HG03571 (cell line): Measurements from ENCODE around the gene TSPAN4.

Experiments
- ATAC-seq: cut with Tn5 transposase; IDR thresholded peaks from one replicate; pipeline ENCODE4 v1.9.1; 2021; ENCODE audit not compliant: unreplicated experiment

The TSPAN4 gene

DNA sequence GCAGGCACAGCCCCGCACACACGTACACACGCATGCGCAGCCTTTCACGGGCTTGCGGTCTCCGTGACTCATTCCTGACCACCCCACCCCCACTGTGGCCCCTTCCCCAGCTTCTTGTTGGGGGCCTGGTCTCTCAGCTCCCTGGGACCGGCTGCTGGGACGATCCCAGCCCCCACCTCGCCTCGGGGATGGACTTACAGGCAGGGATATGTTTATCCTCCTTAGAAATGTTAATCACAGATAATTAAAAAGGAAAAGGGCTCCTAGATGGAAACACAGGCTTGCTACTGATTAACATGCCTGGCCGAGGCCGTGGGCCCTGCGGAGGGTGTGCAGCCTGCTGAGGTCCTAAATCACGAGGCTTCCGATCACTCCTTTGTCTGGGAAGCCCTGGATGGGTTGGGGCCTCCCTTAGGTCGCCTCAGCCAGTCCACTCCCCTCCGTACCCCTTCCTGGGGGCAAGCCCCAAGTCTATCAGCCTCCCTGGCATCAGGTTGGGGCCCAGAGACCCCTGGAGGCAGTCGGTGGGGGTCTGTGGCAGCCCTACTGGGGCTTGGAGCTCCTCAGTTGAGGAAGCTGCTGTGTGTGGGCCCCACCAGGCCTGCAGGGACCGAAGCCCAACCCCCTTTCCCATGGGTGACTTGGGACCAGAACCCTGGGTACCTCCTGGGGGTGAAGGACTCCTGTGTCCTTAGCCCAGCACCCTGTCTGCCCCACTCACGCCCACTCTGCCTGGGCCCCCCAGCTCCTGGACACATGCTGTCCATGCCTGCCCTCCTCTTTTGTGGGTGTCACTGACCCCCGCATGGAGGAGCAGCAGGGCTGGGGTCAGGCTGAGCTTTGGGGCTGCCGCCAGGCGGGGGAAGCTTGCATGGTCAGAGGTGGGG lies 20.6 kb downstream of the TSPAN4 start:
- ATAC-seq: no peak

DNA sequence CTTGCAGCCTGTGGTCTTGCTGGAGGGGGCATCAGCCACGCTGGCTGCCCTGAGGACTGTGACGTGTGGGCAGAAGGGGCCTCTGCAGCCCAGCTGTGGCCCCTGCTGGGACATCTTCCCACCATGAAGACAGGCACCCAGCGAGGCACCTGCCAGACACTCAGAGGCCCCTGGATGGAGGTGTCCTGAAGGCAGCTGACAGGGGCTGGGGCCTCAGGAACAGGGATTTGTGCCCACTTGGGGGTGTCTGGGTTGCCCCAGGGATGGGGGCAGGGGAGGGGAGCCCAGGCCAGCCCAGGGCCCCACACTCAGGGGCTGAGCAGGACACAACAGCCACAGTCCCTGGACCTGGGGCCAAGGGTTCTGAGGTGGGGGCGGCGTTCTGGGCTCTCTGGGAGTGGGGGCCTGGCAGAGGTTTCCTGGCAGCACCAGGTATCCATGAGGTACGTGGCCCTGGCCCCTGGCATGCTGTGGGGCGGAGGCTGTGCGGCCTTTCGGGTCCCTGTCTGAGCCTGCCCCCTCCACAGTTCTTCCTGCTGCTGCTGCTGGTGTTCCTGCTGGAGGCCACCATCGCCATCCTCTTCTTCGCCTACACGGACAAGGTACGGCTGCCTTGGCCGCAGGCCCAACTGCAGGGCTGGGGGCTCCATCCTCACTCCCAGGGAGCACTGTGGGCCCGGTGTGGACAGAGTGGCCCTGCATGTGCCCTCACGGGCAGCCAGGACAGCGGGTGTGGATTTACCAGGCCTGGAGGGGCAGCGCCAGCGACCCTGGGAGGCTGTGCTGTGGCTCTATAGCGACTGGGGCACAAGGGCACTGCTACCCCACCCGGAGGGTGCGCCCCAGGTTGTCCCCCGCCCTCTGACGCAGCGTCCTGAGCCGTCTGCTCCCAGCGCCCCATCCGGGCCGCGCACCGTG lies 21.5 kb downstream of the TSPAN4 start:
- ATAC-seq: no peak

DNA sequence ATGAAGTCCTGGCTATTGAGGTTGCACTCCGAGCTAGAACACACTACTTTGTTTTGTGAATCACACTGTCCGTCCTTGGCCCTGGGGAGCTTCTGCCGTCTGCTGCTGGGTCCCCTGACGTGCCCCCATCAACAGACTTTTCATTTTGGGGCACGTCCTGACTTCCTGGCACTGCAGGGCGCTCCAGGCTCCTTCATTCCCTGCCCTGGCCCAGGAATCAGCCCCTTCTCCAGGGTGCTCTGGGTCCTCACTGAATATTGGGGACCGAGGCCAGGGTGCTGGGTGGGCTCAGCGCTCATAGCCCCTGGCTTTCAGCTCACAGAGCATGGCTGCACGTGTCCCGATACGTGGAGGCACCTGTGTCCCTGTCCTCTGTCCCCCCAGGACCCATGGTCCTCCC lies 22.2 kb downstream of the TSPAN4 start:
- ATAC-seq: no peak

DNA sequence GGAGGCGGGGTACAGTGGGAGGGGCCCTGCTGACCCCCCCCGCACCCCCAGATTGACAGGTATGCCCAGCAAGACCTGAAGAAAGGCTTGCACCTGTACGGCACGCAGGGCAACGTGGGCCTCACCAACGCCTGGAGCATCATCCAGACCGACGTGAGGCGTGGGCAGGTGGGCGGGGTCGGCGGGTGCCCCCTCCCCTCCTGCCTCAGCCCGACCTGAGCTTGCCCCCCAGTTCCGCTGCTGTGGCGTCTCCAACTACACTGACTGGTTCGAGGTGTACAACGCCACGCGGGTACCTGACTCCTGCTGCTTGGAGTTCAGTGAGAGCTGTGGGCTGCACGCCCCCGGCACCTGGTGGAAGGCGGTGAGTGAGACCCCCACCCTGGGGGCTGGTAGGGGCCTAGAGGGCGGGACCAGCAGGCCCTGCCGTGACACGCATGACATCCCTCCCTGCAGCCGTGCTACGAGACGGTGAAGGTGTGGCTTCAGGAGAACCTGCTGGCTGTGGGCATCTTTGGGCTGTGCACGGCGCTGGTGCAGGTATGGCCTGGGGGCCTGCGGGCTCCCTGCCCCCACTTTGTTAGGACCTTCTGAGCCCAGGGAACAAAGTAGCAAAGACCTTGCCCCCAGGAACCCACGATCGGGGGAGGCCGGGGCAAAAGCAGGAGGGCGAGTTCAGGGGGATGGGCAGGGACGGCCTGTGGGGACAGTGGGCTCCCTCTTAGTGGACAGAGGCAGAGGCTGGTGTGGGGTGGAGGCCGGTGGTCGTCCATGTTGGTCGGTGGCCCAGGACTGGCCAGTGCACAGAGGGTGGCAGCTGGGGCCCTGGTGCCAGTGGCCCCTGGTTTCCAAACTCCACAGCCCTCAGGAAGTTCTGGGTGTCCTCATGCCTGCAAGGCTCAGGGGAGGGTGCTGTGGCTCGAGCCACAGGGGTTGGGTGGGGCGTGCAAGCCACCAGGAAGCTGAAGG lies 23.1 kb downstream of the TSPAN4 start:
- ATAC-seq: no peak

DNA sequence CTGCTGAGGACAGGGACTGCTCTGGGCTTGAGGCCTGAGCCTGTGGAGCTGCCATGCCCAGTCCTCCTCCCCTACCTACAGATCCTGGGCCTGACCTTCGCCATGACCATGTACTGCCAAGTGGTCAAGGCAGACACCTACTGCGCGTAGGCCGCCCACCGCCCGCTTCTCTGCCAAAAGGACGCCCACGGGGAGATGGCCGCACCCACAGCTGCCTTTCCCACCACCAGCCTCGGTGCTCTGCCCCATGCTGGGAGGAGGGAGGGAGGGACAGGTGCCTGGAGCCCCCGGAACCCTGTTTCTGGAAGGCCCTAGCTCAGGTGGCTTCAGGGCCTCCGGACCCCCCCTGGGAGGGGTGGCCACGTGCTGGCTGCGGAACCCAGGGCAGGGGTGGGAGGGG lies 23.8 kb downstream of the TSPAN4 start:
- no peak for ATAC-seq

DNA sequence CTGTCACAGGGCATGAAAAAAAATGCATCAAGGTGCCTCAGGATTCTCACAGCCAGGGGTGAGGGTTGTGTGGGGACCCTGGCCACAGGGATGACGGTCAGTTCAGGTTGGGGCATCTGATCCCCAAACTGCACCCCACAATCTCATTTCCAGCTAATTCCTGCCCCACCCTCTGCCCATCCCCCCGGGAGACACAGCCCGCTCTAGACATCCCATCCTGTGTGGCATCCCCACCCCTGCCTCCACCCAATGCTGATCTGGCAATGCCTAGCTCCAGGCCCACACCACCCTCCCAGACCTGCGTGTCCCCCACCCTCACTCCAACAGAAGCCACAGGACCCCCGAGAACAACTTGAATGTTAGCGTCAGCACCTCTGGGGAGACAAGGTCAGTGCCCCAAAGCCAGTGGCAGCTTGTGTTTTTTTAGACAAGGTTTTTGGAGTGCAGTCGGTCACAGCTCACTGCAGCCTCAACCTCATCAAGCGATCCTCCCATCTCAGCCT lies 25.3 kb downstream of the TSPAN4 start:
- no peak for ATAC-seq

DNA sequence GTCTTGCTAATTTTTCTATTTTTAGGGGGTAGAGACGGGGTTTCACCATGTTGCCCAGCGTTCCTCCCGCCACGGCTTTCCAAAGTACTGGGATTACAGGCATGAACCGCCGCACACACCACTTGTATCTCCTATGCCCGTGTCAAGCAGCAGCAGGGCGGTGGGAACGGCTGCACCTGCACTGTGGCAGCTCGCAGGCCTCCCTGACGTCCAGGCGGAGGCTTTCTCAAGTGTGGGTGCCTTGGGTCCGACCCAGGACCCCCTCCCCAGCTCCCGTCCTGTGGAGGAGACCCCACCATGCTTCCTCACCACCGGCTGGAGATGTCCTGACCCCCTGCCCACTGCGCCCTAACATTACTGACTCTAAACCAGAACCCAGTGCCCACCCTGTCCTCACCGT lies 25.7 kb downstream of the TSPAN4 start:
- ATAC-seq: no peak

DNA sequence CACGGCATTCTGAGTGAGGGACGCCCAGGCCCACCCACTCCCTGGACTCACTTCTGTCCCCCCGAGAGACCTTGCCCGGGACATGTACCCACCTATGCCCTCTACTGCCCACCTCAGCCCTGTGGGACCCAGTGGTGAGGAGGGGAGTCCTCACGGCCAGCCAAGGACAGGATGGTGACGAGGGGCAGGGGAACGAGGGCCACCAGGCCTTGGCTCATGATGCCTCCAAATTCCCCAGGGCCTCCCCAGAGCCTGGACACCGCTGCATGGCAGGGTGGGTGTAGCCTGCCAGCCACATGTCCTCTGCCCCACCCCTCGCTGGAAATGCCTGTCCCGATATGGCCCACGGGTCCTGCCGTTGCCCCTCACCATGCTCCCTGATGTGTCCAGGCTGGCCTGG lies 26.1 kb downstream of the TSPAN4 start:
- no peak for ATAC-seq

DNA sequence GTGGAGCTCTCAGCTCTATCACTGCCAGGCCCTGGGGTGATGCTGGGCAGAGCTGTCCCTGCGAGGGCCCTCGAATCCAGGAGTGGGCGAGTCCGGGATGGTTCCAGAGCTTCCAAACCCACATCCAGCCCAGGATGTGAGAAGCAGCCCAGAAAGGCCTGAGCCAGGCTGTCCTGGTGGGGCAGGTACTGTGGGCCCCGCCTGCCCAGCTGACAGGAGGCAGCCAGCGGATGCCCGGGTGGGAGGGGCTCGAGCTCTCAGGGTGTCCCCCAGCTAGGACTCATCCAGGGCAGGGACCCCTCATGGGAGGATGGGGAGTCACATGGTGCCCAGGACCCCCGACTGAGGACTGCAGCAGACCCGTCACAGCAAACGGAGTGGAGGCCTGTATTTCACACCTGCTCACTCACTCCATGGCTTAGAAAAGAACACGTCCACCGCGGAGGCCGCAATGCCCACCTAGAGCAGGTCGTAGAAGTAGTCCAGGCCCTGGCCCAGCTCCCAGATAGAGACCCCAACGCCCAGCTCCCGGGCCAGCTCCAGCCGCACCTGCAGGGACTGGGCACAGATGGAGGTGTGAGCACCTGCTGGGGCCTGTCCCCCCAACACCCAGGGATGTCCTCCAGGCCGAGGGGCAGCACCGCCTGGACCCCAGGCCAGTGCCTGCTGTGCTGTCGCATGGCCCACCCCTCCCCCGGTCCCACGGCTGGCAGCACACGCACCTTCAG lies 26.9 kb downstream of the TSPAN4 start:
- ATAC-seq: no peak

DNA sequence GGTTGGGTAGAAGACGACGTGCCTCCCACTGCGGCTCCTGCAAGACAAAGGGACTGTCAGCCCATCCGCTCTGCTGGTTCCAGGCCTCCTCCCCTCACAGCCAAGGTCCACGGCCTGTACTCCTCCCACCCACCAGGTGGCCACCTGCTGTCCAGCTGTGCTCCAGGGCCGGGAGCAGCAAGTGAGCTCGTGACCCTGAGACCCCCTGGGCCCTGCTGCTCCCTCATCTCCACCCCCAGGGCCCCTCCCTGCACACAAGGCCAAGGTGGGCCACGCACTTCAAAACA lies 27.4 kb downstream of the TSPAN4 start:
- no peak for ATAC-seq

DNA sequence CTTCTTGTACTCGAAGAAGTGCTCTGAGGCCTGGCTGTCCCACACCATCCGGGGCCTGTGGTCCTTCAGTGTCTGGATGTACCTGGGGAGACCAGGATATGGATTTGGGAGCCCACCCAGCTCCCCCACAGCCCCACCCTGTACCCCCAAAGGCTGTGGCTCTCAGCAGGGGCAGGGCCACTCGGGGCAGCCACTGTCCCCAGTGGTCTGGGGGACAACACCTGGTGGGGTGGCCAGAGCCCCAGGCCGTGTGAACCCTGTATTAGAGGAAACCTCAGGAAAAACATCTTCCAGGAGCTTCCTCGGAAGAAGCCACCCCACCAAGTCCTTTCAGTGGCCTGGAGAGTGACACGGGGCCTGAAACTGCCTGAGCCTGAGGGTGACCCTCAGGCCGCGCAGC lies 27.8 kb downstream of the TSPAN4 start:
- no peak for ATAC-seq

DNA sequence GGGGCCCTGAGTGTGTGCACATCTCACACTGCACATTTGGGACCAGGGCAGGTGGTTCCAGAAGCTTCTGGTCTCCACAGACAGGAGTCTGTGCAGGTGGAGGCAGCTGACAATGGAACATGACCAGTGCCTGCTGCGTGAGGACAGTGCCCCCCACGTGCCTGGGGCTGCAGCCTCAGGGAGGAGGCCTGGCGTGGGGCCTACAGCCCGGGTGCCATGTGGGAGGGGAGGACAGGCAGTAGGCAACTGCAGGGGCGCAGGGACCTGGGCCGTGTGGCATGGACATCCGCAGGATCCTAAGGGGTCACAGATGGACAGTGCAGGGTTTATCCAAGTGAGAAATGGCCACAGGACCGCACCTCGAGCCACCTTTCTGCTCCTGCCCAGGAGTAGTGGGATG lies 28.8 kb downstream of the TSPAN4 start:
- no peak for ATAC-seq

DNA sequence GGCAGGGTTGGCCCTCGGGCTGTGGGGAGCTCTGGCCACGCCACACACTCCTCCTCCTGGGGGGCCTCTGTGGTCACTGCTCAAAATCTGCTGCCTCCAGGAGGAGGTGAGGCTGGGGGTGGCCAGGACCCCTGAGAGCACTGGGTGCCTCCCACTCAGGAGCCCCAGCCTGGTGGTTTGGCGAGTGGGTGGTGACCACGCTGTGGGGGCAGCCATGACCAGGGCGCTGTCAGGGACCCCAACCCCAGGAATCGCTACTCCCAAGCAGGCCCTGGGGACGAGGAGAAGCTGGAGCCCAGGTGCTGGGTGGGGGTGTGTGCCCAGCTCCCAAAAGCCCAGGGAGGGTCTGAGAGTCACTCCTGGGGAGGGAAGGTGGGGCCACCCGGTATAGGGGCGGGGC lies 30.1 kb downstream of the TSPAN4 start:
- ATAC-seq: no peak

DNA sequence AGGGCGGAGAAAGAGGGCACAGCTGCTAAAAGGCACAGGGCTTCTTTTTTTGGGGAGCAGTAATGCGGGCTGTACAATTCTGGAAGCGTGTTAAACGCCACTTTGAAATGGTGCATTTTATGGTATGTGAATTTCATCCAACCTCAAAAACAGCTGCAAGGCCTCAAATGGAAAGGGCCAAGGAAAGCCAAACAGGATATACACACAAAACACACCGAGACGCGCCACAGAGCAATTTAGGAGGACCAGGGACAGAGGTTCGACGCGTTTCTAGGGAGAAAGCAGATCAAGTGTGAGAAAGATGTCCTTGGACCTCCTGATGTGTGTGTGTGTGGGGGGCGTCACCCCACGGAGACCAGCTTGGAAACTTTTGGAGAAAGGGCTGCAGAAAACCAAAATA lies 31.1 kb downstream of the TSPAN4 start:
- ATAC-seq: no peak

DNA sequence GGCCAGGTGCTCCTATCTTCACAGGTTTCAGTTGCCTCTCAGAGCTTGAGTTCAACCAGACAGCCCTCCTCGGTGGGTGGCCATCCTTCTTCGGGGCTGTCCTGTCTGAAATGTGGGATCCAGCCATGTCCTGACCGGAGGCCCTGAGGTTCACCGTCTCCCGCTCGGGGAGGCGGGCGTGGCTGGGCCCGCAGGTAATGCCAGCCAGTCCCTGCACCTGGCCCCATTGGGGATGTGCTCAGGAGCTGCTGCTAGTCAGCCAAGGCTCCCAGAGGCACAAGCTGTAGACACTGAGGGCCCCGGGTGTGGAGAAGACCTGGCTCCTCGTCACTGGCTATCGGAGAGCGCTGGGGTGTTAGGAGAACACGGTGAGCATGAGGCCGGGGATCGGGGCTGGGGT lies 32.6 kb downstream of the TSPAN4 start:
- no peak for ATAC-seq

DNA sequence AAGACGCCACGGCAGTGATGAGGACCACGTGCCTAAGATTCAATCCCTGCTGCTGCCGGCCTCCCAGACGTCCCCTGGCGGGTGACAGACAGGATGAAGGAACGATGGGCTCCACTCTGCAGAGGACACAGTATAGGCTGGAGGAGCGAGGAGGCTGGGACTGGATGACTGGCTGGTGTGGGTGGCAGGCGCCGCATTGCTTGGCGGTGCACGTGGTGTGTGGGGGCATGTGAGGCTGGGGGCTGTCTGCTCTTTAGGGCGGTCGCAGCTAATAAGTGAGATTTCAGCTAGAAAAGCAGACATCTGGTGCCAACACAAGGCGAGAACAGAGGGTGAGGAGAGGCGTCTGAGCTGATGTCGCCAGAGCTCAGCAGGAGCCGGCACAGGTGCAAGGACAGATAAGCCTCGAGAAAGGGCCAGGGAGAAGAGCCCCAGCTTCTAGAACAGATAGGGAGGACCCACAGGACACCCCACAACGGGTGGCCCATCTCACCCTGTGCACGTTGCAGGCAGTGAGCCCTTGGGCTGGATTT lies 33.2 kb downstream of the TSPAN4 start:
- no peak for ATAC-seq

DNA sequence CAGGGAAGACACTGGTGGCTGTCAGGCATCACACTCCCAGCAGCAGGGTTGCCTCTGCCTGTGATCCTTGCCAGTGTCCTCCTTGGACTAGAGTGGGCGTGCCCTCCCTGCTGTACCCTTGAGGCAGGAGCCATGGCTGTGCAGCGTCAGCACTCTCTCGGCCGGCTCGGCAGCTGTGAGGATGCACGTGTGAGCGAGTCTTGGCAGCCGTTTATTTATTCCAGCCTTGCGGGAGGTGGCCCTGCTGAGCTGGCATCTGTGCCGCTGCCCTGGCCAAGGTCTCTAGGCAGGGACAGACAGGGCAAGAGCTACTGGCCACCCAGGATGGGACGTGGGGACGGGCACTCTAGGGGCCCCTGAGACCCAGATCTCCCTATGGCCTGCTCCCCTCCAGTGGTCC lies 33.9 kb downstream of the TSPAN4 start:
- ATAC-seq: no peak

DNA sequence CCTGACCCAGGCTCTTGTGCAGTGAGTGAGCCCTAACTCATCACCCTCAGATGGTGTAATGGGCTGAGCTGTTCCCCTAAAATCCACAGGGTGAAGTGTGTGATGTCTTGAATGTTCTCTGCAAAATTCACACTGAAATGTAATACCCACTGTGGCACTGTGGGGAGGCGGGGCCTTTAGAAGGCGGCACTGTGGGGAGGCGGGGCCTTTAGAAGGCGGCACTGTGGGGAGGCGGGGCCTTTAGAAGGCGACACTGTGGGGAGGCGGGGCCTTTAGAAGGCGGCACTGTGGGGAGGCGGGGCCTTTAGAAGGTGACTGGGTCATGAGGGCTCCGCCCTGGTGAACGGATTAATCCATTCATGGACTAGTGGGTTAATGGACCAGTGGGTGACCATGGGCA lies 34.9 kb downstream of the TSPAN4 start:
- ATAC-seq: no peak

DNA sequence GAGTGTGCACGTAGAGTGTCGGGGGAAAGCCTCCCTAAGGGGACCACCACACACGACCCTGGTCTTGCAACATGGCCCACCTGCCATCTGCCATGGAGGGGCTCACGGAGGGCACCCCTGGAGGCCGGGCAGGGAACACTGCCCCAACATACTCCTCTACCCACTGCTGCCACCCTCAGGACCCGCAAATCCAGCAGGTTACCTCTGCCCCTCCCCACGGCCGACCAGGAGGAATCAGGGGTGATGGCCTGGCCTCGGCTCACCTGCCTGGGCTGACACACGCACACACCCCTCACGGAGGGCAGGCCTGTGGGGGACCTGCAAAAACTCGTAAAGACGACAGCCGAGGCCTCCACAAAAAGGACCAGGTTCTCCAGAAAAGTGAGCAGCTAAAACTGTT lies 37.8 kb downstream of the TSPAN4 start:
- ATAC-seq: no peak

DNA sequence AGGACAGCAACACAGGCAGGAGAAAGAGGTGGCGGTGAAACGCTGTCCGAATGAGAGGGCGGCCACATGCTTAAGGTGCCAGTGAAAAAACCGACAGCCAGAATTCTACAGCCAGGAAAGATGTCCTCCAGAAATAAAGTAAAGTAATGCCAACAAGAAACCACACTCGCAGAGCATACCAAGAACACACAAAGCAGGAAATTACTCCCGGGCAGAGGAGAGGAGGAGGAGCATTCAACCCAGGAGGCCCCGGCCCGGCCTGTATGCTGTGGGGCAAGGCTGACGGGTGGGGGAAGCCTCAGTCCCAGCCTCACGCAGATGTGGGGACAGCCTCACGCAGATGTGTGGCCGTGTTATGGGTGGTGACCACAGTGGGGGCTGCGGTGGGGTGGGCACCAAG lies 39.9 kb downstream of the TSPAN4 start:
- no peak for ATAC-seq
